Stomach (tissue), 4 donors: ENCODE measurements around the gene GCHFR.

Experiments
- POLR2A ChIP-seq, 4 donors: fragments of 450-650 bp; IDR thresholded peaks; one replicate each; pipeline ENCODE4 v1.6.1; 2016; ENCODE audit warnings: antibody characterized with exemption in 4 of 4, control low read depth in 2 of 4, mild to moderate bottlenecking in 1 of 4, moderate library complexity in 1 of 4
- POLR2AphosphoS5 ChIP-seq, 3 donors: sonication (generic); formaldehyde crosslinking; IDR thresholded peaks; one replicate each; pipeline ENCODE4 v1.6.1; 2016; ENCODE audit warnings: antibody characterized with exemption in 3 of 3
- TF ChIP-seq, protein P1 (sequence below), 7 experiments: fragments of 450-650 bp in 4 of 7; fragments of 200-600 bp in 3 of 7; sonication (generic) in 3 of 7; IDR thresholded peaks; one replicate each; pipeline ENCODE4 v1.5.1; 2016 to 2019; ENCODE audit warnings: antibody characterized with exemption in 7 of 7, control low read depth in 2 of 7, mild to moderate bottlenecking in 1 of 7

DNA sequence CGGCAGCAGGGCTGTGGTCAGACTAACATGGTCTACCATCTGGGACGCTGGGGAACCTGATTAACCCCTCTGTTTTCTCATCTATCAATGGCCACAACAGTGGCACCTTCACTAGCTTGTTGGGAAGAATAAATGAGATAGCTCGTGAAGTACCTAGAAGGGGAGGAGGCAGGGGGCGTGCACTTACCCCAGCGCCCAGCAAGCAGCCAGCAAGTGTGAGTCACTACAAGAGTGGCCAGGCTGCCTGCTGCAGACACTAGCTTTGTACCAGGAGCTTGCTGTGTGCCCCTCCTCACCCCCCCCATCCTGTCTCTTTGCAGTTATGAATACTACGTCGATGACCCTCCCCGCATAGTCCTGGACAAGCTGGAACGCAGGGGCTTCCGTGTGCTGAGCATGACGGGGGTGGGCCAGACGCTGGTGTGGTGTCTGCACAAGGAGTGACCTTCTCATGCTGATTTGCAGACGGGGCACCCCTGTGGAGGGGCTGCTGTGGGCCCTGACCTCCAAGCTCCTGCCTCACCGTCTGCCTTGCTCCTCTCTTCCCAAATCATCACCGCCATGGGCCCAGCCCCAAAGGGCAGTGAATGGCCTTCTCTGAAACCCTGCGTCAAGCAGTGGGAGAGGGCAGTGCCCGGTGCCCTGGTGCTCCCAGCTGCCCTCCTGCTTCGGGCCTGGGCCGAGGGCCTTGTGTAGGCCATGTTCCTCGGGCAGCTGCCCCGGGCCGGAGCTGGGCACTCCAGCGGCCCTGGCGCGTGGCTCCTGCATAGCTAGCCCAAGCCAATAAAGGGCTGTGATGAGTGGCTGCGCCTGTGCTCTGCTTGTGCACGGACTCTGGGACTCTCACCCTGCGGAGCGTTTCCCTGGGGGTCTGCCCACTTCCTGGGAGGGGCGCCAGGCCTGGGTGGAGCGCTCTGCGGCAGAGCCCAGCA is 3.3 kb downstream of the GCHFR start:
- no peak for TF ChIP-seq POLR2A (IDR thresholded peaks at IDR 0.05)
- TF ChIP-seq, protein P1, sequence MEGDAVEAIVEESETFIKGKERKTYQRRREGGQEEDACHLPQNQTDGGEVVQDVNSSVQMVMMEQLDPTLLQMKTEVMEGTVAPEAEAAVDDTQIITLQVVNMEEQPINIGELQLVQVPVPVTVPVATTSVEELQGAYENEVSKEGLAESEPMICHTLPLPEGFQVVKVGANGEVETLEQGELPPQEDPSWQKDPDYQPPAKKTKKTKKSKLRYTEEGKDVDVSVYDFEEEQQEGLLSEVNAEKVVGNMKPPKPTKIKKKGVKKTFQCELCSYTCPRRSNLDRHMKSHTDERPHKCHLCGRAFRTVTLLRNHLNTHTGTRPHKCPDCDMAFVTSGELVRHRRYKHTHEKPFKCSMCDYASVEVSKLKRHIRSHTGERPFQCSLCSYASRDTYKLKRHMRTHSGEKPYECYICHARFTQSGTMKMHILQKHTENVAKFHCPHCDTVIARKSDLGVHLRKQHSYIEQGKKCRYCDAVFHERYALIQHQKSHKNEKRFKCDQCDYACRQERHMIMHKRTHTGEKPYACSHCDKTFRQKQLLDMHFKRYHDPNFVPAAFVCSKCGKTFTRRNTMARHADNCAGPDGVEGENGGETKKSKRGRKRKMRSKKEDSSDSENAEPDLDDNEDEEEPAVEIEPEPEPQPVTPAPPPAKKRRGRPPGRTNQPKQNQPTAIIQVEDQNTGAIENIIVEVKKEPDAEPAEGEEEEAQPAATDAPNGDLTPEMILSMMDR (IDR thresholded peaks at IDR 0.05): no peak
- TF ChIP-seq POLR2AphosphoS5 (IDR thresholded peaks at IDR 0.05): no peak
